GM21390 (cell line): ENCODE measurements around the gene FAM163B.

Source experiments
- ATAC-seq: cut with Tn5 transposase; IDR thresholded peaks from one replicate; pipeline ENCODE4 v1.9.1; 2021; ENCODE audit not compliant: unreplicated experiment

The FAM163B gene

GRCh38 chr9:133616643-133617405 lies 7.6 kb upstream of the FAM163B start:
- ATAC-seq: no peak

- no peak for ATAC-seq
These were observed 6.5 kb upstream of the FAM163B start for GRCh38 chr9:133615606-133616188.

- no peak for ATAC-seq
These were observed 6.0 kb upstream of the FAM163B start for GRCh38 chr9:133615186-133615585.

DNA sequence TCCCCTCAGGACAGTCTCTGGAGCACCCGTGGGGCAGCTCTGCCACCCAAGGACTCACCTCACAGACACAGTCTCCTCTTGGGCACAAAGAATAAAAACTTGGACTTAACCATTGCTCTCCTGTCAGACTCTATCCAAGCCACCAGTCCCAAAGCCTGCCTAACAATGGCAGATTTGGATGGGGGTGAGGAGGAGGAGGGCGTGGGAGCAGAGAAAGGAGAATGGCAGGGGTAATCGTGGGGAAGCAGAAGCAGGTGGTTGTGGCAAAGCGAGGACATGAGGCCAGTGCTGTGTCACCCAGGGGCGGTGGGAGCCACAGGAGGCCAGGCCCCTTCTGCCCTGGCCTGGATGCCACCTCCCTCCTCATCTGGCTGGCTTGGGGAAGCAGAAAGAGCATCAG lies 5.5 kb upstream of the FAM163B start:
- no peak for ATAC-seq

GRCh38 chr9:133614056-133614455 lies 4.9 kb upstream of the FAM163B start:
- ATAC-seq: no peak

GRCh38 chr9:133613432-133613831 lies 4.2 kb upstream of the FAM163B start:
- ATAC-seq: no peak

GRCh38 chr9:133612816-133613215 lies 3.6 kb upstream of the FAM163B start:
- no peak for ATAC-seq

GRCh38 chr9:133612051-133612450 lies 2.9 kb upstream of the FAM163B start:
- no peak for ATAC-seq

DNA sequence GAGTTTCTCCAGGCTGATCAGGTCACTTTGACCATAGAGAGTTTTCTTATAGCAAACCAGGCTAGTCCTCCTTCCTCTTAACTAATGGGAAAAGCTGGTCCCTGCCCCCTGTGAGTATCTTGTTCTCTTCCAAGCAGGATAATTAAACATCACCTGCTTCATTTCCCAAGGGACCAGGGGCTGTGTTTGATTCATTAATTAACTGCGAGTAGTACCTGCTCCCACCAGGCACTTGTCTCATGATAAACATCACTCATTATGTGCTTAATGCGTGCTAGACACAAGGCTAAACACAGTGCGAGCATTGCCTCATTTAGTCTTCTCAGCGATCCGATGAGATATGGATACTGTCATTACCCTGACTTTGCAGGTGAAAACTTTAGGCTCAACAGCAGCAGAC lies 1.7 kb upstream of the FAM163B start:
- no peak for ATAC-seq

DNA sequence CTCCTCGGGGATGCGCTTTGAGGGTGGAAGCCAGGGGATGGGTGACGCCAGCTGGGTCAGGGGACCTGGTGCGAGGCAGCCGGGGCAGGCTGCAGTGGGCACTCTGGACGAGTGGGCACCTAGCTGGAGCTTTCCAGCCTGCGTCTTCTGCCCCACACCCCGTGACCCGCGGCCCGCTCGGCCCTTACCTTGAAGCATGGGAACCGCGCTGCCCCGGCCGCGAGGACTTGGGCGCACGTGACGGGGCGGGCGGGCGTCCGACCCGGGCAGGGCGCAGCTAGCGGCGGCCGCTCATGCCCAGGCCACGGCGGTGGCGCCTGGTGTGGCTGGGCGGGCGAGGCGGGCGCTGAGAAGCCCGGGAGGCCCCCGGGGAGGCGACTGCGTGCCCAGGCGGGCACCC lies 300 bp downstream of the FAM163B start:
- no peak for ATAC-seq

- no peak for ATAC-seq
These were observed 807 bp downstream of the FAM163B start for GRCh38 chr9:133608382-133608781.

DNA sequence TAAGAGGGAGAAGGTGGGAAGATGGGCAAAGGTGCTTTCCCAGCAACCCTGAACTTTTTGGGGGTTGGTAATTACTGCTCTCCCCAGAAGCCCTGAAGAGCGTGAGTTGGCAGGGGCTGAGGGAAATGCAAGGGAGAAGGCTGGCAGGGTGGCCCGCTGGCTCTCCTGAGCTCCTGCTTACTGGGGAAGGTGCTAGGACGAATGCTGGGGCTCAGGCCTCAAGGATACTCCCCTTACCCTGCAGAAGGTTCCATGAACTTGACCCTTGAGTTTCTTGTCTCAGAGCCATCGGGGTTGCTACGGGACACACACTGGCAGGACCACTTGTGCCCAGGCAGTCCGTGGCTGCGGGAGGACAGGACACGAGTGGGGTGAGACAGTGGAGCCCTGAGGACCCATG lies 1.2 kb downstream of the FAM163B start:
- no peak for ATAC-seq

GRCh38 chr9:133607381-133607780 lies 1.8 kb downstream of the FAM163B start:
- ATAC-seq: no peak

DNA sequence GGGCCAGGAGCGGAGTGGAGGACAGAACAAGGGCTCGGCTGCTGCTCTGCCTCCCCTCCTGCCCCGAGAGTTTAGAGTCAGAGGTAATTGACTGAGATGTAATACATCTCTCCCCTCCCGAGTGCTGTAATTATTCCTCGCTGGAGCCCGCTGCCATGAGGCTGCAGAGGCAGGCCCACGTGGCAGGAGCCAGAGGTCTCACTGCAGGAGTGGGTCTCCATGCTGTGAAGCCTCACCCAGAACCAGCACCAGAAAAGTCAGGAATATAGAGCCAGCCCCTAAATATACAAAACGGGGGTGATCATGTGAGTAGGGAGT lies 2.5 kb downstream of the FAM163B start:
- no peak for ATAC-seq

- no peak for ATAC-seq
These were observed 3.1 kb downstream of the FAM163B start for GRCh38 chr9:133605856-133606707.

DNA sequence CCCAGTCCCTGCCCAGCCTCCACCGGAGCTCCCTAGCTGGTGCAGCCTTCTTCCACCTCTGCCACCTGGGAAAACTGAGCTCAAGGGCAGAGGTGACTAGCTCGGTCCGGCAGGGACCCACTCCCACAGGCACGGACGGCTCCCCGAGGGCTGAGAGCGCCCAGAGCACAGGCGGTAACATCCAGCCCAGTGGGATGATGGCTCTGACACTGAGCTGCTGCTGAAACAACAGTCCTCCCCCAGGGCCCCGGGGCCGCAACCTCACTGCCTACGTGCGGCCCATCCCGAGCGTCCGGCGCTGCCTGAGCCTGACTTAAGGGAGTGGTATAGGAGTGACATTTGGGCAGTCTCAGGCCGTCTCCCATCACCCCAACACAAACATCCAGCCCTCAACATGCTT lies 3.7 kb downstream of the FAM163B start:
- no peak for ATAC-seq

DNA sequence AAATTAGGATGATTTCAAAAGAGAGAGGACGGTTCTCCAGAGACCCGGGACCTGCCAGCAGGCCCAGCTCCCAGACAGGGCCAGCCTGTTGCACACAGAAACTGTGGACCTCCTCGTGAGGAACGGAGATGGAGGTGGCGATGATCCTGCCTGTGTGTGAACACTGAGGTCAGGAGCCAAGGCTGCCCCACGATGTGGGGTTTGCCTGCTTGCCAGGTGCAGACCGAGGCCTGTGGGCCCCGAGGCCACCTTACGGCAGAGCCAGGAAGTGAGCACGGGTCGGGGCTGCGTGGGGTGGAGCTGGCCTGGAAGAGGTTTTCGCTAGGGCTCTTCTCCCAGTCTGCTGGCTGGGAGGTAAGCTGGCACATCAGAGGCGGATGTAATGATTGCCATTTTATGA lies 4.3 kb downstream of the FAM163B start:
- ATAC-seq: no peak

DNA sequence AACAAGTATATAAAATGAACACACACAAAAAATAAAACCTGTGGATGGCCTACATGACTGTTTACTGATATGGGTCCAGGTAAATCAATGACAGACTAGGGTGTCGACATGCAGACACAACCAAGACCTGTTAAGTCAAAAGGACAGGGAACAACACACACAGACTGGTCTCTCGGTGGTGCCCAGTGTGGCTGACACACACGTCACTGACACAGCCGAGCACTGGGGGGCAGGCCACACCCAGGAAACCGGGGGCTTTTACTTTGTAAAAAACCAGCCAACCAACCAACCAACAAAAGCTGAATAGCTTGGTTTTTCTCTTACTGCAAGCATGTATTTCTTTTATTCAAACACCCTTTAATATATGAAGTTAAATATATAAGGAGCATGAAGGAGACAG lies 5.0 kb downstream of the FAM163B start:
- ATAC-seq: no peak

- ATAC-seq: no peak
These were observed 5.9 kb downstream of the FAM163B start for GRCh38 chr9:133603135-133603927.

- no peak for ATAC-seq
These were observed 6.9 kb downstream of the FAM163B start for GRCh38 chr9:133602277-133602676.

- no peak for ATAC-seq
These were observed 7.4 kb downstream of the FAM163B start for GRCh38 chr9:133601746-133602145.
